IPS-NIHi7 (cell line): ENCODE data around the gene STK38L.

ENCODE experiments used
- DNase-seq: peaks from one replicate; pipeline ENCODE4 v3.0.0; 2012; ENCODE audit warnings: mixed read lengths; ENCODE audit errors: extremely low spot score

The STK38L gene

DNA sequence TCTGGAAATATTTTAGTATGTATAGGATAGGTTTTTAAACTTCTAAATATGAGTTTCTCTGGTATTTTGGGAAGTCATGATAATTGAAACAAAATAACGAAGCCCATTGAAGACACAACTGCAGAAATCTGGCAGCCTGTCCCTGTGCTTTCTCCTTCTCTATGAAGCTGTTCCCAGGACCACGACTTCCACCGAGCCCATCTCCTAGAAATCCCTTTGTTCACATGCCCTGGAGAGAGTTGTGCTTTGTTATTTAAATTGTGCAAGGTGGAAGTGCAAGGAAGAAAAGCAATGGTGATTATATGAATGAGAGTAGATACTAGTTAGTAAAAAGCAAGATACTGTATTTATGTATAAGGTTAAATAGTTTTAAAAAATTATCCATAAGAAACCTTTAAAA, 32.2 kb downstream of the STK38L start:
- peak; percentile 32 for DNase-seq

DNA sequence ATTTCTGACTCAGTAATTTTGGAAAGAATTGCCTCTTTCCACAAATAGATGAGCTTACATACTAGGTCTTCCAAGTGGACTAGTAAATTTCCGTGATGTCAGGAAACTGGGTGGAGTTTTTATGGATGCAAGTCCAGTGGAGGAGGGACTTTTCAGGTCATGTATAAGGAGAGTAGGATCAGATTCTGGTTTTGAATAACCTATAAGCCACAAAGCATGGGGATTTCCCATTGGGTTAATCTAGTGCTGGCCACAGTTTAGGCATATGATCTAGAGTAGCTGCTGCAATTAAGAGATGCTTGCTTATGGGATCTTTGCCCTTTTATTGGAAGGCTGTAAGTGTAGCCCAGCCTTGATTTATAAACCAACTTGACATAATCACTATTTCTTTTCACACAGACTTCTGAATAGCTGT, 33.8 kb downstream of the STK38L start:
- DNase-seq: no peak

DNA sequence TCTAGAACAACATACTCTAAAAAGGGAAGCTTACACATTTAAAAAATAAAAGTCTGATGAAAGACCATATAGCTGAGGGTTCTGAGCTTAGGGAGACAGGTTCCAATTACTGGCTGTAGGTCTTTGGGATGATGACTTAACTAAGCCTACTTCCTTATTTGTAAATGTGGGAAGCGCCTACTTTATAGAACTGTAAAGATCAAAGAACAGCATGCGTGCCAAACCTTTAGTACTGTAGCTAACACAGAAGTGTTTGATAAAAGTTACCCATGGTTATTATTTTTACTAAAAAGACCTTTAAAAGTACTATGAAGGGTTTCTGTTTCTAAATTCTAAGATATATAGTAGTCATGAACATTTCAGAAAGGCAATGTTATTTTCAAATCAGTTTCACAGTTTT, 35.7 kb downstream of the STK38L start:
- no peak for DNase-seq

GRCh38 chr12:27280412-27280811, 36.3 kb downstream of the STK38L start:
- DNase-seq: no peak

- no peak for DNase-seq
Measured at GRCh38 chr12:27282754-27283153, 38.7 kb downstream of the STK38L start.

GRCh38 chr12:27284021-27284420, 39.9 kb downstream of the STK38L start:
- no peak for DNase-seq

DNA sequence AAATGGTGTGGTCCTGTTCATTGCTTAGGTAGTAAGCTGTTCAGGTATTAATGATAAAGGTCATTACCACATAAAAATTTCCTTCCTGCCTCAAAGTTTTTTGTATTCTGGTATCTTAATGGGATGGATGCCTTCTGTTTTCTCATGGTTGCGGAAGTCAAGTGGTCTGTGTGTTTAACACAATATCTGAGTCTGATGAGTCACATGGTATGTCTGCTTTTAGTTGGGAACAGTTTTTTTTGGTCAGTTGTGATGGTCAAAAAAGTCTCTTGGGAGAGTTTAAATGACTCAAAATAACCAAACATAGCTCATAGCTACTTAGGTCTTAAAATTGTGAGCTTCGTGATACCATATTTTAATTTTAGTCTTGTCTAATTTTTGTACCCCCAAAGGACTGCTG, 40.7 kb downstream of the STK38L start:
- DNase-seq: no peak

DNA sequence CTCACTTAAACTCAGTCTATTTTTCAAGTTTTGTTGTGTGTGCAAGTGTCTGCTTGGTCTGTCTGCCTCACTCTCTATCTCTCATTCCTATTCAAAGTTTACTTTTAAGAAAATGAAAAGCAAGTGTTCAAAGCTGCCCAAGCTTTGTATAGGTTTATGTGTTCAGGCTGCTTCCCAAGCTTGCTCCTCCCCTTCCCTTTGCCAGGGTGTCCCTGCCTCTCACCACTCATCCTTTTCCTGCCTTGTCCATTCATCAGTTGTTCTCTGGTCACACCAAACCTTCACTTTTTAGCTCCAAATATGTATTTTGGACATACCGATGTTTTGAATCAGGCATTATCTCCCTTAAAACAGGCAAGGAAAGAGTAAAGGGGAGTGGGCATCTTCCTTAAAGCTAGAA, 41.3 kb downstream of the STK38L start:
- no peak for DNase-seq

DNA sequence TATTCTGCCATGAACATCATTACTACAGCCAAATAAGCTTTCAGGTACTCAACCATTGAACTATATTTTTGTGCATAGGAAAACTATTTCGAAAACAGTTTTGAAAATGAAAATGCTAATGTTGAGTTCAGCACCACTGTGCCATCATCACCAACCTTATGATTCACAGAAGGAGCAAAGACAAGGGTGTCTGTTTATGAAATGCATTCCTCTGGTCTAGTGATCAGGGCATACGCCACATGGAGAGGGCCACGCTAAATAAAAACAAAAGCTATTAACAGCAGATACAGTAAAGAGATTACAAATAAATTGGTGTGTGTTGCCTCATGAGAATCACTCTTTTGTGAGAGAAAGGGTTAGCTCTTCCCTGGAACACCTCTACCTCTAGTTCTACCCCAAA, 45.3 kb downstream of the STK38L start:
- no peak for DNase-seq

GRCh38 chr12:27290501-27291168, 46.5 kb downstream of the STK38L start:
- DNase-seq: no peak

- DNase-seq: no peak
Measured at GRCh38 chr12:27291862-27292261, 47.8 kb downstream of the STK38L start.

DNA sequence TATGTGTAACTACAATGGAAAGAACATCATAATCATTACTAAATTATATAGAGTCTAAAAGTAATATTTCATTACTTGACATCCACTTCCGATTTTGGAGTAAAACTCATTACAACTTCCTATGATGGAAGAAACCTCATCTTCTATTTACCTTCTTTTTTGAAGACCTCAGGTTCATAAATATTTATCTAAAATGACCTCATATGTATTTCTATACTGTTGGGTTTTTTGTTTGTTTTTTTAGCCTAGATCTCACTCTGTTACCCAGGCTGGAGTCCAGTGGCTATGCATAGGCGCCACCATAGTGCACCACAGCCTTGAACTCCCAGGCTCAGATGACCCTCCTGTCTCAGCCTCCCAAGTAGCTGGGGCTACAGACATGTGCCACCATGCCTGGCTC, 48.6 kb downstream of the STK38L start:
- no peak for DNase-seq

- no peak for DNase-seq
Measured at GRCh38 chr12:27293463-27293862, 49.4 kb downstream of the STK38L start.

- no peak for DNase-seq
Measured at GRCh38 chr12:27296674-27297073, 52.6 kb downstream of the STK38L start.

GRCh38 chr12:27297566-27297965, 53.5 kb downstream of the STK38L start:
- no peak for DNase-seq

DNA sequence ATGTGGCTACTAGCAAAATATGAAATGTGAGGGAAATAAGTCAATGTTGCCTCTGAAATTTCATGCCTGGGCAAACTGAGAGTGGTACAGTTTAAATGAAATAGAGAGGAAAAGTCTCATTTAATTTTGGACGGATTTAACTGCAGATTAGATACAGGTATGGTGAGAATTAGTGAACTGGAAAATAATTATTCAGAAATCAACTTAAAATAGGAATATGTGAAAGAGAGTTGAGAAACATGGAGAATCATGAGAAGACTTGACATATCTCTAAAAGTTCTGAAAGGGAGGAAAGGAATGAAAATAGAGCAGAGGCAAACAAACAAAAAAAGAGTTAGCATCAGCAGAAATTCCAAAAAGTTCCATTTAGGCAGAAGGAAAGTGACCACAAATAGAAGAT, 55.0 kb downstream of the STK38L start:
- no peak for DNase-seq

DNA sequence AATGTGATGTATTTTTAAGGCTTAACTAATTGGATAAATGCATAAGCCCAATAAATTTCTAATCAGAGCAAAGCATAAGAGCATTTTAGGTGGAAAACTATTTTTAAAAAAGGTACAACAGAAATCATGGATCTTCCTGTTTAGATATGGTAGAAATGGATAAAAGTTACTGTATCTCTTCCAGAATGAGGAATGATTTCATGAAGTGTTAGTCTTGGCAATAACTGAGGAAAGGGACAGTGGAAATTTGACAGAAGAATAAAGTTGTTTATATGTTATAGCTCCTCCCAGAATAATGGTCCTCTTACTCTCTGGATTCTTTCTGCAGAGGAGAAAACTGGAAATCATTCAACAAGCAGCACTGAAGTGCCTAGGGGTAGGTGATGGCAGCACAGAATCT, 56.1 kb downstream of the STK38L start:
- DNase-seq: no peak

DNA sequence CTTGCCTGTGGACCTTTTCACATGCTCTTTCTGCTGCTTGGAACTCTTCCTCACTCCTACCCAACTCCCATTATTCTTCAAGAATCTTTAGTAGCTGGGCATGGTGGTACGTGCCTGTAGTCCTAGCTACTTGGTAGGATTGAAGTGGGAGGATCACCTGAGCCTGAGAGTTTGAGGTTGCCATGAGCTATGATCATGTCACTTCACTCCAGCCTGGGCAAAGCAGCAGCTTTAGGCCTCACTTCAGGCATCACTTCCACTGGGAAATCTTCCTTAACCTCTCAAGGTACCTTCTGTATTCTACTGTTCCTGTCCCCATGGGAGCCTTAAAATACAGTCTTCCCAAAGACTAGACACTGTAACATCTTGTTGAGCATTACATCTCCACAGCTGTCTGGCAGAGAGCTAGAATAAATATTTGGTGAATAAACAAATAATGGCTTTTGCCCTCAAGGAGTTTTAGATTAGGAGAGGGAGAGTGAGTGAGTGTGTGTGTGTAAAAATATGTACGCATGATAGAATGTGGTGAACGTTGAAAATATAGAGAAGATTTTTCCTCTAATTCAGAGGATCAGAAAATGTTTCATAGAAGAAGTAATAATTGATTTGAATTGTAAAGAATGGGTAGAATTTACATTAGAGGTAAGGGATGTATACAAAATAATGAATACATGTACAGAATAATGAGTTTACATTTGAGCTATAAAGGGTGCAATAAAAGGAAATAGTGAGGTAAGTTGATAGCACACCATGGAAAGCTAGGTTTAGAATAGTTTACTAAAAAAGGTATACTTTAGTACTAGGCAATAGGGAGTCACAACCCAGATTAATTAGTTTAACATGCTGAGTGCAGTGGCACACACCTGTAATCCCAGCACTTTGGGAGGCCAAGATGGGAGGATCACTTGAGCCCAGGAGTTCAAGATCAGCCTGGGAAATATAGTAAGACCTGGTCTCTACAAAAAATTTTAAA, 59.3 kb downstream of the STK38L start:
- DNase-seq: no peak

DNA sequence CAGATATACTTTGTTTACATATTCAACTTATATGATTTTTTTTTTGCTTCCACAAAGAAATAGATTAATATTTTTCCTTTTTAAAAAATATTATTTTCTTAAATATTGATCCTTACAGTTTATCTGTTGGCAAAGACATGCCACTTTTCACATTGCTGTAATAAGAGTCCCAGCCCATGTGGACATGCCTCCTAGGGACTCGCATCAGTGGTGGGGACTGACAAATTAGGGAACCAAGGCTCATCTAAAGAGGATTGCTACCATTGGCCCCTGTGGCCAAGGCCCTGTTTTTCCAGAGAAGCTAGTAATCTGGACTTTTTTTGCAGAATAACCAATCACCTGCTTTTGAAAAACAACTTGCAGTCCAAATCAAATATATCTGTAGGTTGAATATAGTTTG, 60.8 kb downstream of the STK38L start:
- DNase-seq: no peak

- DNase-seq: no peak
Measured at GRCh38 chr12:27305673-27306456, 61.8 kb downstream of the STK38L start.

- DNase-seq: no peak
Measured at GRCh38 chr12:27309293-27309994, 65.4 kb downstream of the STK38L start.

DNA sequence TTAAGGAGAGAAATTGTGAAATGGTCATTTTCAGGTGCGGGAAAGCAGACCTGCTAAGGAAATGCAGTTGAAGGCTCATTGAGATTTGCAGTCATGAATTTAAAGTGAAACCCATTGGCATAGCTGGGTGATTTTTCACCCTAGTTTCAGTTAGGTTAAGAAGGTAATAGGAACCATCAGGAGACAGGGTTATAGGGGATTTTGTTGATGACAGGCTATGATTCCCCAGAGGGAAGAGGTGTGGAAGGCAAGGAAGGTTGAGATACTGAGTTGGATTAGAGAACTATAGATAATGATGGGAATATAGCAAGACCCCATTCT, 65.9 kb downstream of the STK38L start:
- no peak for DNase-seq
